Activated T-helper 2 cell treated with anti-CD3 and anti-CD28 coated beads, Interferon-gamma antibody, Interleukin-2, Interleukin-4, amounts not matched to agents 10 μg/mL and 5 μg/mL and 100 μg/mL, durations not matched to agents 14 hours and 24 hours and 36 hours (primary cell): ENCODE data around the gene KCP. TPM values are rescaled to one million over a fixed set of nuclear protein-coding genes. Genes with fewer than 3 reads are reported as not detected.

Experiments
- DNase-seq: peaks from one replicate; pipeline ENCODE4 v3.0.0; 2021; ENCODE audit warnings: low spot score
- H3K27ac Mint-ChIP-seq: one replicate; pipeline ENCODE4 v1.8.0; 2021; ENCODE audit warnings: mixed read lengths
- H3K27me3 Mint-ChIP-seq: one replicate; pipeline ENCODE4 v1.8.0; 2021; ENCODE audit warnings: low read depth, mixed read lengths
- H3K36me3 Mint-ChIP-seq: one replicate; pipeline ENCODE4 v1.8.0; 2021; ENCODE audit warnings: low read depth, mixed read lengths
- H3K4me1 Mint-ChIP-seq: one replicate; pipeline ENCODE4 v1.8.0; 2021; ENCODE audit warnings: low read depth, mixed read lengths
- H3K4me3 Mint-ChIP-seq: one replicate; pipeline ENCODE4 v1.8.0; 2021; ENCODE audit warnings: low read depth, mild to moderate bottlenecking, moderate library complexity, mixed read lengths
- H3K9me3 Mint-ChIP-seq: one replicate; pipeline ENCODE4 v1.8.0; 2021; ENCODE audit warnings: mixed read lengths
- intact Hi-C: fragments of 100-400 bp; cut with micrococcal nuclease; formaldehyde crosslinking; loops from one replicate; pipeline ENCODE4 v1.15.1; 2023
- total RNA-seq: library from RNA; stranded (reverse); gene quantifications from 2 replicates; pipeline ENCODE4 v1.2.3, GENCODE V29; 2022

Gene KCP
- total RNA-seq, 1 donor from 2014 or later, result not detected

- H3K4me1 Mint-ChIP-seq, result no peaks in the 10 kb centered on the region
- H3K27ac Mint-ChIP-seq, result no peak overlapping the region
- no peak overlapping the region for H3K4me3 Mint-ChIP-seq
- intact Hi-C loops, result no loop called here
- H3K9me3 Mint-ChIP-seq, result no peaks in the 10 kb centered on the region
- no peak for DNase-seq
- H3K36me3 Mint-ChIP-seq, result no peaks in the 10 kb centered on the region
- peaks cover 31% of the 10 kb centered on the region for H3K27me3 Mint-ChIP-seq
Observed at GRCh38 chr7:128922496-128923410, 12.2 kb upstream of the KCP start.

- Mint-ChIP-seq H3K4me1 (no peaks in the 10 kb centered on the region), H3K9me3 (no peaks in the 10 kb centered on the region), H3K36me3 (no peaks in the 10 kb centered on the region), H3K27ac (no peak overlapping the region), H3K4me3 (no peak overlapping the region), H3K27me3 (peaks cover 36% of the 10 kb centered on the region)
- no peak for DNase-seq
- intact Hi-C loops, result no loop called here
Observed at GRCh38 chr7:128921866-128922440, 11.4 kb upstream of the KCP start.

DNA sequence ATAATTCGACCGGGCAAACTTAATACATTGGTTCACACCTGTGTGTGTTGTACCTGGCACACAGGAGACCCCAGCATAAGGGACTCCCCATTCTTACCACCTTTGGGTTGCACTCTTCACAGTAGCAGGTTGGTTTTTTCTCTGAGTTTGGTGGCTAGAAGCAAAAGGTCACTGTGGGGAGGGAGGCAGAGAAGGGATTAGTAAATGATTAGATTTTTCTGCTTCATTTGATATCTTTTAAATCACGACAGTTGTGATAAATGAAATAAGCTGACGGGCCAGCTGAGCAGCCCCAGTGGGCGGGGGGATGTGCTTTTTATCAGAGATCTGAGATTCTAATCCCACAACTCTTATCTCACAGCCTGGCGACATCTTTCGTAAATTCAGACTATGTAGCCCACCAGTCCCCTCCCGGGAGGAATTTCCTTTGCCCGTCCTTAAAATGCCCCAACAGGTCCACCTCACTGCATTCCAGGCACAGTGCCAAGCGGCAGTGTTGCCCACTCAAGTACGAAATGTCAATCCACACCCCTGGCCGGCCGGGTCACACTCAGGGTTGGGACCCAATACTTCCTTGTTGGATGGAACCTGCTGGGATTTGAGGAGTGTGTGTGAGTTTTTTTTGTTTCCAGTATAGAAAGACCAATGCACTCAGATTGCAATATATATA is 10.5 kb upstream of the KCP start:
- H3K9me3 Mint-ChIP-seq, result no peaks in the 10 kb centered on the region
- no peak overlapping the region for H3K4me3 Mint-ChIP-seq
- no peaks in the 10 kb centered on the region for H3K36me3 Mint-ChIP-seq
- no peak for DNase-seq
- intact Hi-C loops, result no loop called here
- peaks cover 41% of the 10 kb centered on the region for H3K27me3 Mint-ChIP-seq
- H3K4me1 Mint-ChIP-seq, result no peaks in the 10 kb centered on the region
- H3K27ac Mint-ChIP-seq, result no peak overlapping the region

GRCh38 chr7:128919881-128920799 is 9.6 kb upstream of the KCP start:
- Mint-ChIP-seq H3K27me3 (peaks cover 44% of the 10 kb centered on the region), H3K4me3 (no peak overlapping the region), H3K4me1 (peaks cover 4% of the 10 kb centered on the region), H3K36me3 (no peaks in the 10 kb centered on the region), H3K9me3 (no peaks in the 10 kb centered on the region), H3K27ac (no peak overlapping the region)
- intact Hi-C loops, result no loop called here
- DNase-seq, result no peak

DNA sequence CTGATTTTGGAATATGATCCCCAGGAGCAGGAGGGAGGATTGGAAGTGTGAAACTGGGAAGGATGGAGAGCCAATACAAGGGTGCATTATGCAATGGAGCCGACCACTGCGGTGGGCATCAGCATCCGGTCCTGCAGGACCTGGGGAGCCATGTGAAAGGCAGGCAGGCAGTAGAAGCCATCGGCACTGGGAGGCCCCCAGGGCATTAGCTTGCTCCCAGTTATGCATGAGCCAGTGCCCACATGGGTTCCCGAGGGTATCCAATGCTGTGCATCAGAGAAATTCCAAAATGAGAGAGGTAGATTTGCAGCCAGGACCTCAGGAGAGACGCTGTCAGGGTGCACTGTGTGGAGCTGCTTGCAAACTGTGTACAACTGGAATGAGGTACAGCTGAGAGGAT is 8.7 kb upstream of the KCP start:
- H3K4me1 Mint-ChIP-seq, result peaks cover 4% of the 10 kb centered on the region
- DNase-seq, result no peak
- H3K9me3 Mint-ChIP-seq, result no peaks in the 10 kb centered on the region
- H3K36me3 Mint-ChIP-seq, result no peaks in the 10 kb centered on the region
- intact Hi-C loops, result no loop called here
- no peak overlapping the region for H3K27ac Mint-ChIP-seq
- peaks cover 44% of the 10 kb centered on the region for H3K27me3 Mint-ChIP-seq
- H3K4me3 Mint-ChIP-seq, result no peak overlapping the region

- no peak for DNase-seq
- no peak overlapping the region for H3K4me3 Mint-ChIP-seq
- no peak overlapping the region for H3K27ac Mint-ChIP-seq
- intact Hi-C loops, result no loop called here
- H3K9me3 Mint-ChIP-seq, result no peaks in the 10 kb centered on the region
- peaks cover 4% of the 10 kb centered on the region for H3K4me1 Mint-ChIP-seq
- H3K27me3 Mint-ChIP-seq, result peaks cover 49% of the 10 kb centered on the region
- H3K36me3 Mint-ChIP-seq, result no peaks in the 10 kb centered on the region
Observed at GRCh38 chr7:128918016-128918665, 7.6 kb upstream of the KCP start.

- intact Hi-C loops, result no loop called here
- no peak overlapping the region for H3K27ac Mint-ChIP-seq
- H3K4me1 Mint-ChIP-seq, result peaks cover 4% of the 10 kb centered on the region
- H3K27me3 Mint-ChIP-seq, result peaks cover 51% of the 10 kb centered on the region
- no peaks in the 10 kb centered on the region for H3K9me3 Mint-ChIP-seq
- H3K36me3 Mint-ChIP-seq, result no peaks in the 10 kb centered on the region
- no peak for DNase-seq
- H3K4me3 Mint-ChIP-seq, result no peak overlapping the region
Observed at GRCh38 chr7:128917122-128917521, 6.6 kb upstream of the KCP start.

- Mint-ChIP-seq H3K27ac (no peak overlapping the region), H3K9me3 (no peaks in the 10 kb centered on the region), H3K4me1 (peaks cover 4% of the 10 kb centered on the region), H3K4me3 (no peak overlapping the region), H3K27me3 (peaks cover 57% of the 10 kb centered on the region), H3K36me3 (no peaks in the 10 kb centered on the region)
- no peak for DNase-seq
- intact Hi-C loops, result no loop called here
Observed at GRCh38 chr7:128916643-128916915, 6.1 kb upstream of the KCP start.

- Mint-ChIP-seq H3K4me3 (no peak overlapping the region), H3K9me3 (no peaks in the 10 kb centered on the region), H3K27ac (no peak overlapping the region), H3K4me1 (peaks cover 4% of the 10 kb centered on the region), H3K27me3 (peaks cover 62% of the 10 kb centered on the region), H3K36me3 (no peaks in the 10 kb centered on the region)
- intact Hi-C loops, result no loop called here
- no peak for DNase-seq
Observed at GRCh38 chr7:128915841-128916642, 5.5 kb upstream of the KCP start.

- intact Hi-C loops, result no loop called here
- Mint-ChIP-seq H3K36me3 (no peaks in the 10 kb centered on the region), H3K27me3 (peaks cover 61% of the 10 kb centered on the region), H3K9me3 (no peaks in the 10 kb centered on the region), H3K4me1 (peaks cover 4% of the 10 kb centered on the region), H3K27ac (no peak overlapping the region), H3K4me3 (no peak overlapping the region)
- no peak for DNase-seq
Observed at GRCh38 chr7:128915271-128915819, 4.8 kb upstream of the KCP start.

- Mint-ChIP-seq H3K36me3 (no peaks in the 10 kb centered on the region), H3K4me1 (peaks cover 4% of the 10 kb centered on the region), H3K9me3 (no peaks in the 10 kb centered on the region), H3K27ac (no peak overlapping the region), H3K27me3 (peaks cover 61% of the 10 kb centered on the region), H3K4me3 (no peak overlapping the region)
- intact Hi-C loops, result no loop called here
- no peak for DNase-seq
Observed at GRCh38 chr7:128914566-128915151, 4.2 kb upstream of the KCP start.
